DOHH2 (cell line): Measurements from ENCODE around the gene ARHGAP44.

Experiments
- H3F3A ChIP-seq: fragments of 200-600 bp; sonication (generic), shearing (Covaris generic); 2 replicates; pipeline ENCODE4 v1.6.0; 2016; ENCODE audit warnings: antibody characterized with exemption, mild to moderate bottlenecking; ENCODE audit not compliant: control insufficient read depth, insufficient read depth
- H3K27ac ChIP-seq: fragments of 200-600 bp; sonication (generic); 2 replicates; pipeline ENCODE4 v1.5.1; 2014; ENCODE audit warnings: low read depth, mild to moderate bottlenecking, low read length, moderate library complexity
- H3K27me3 ChIP-seq: fragments of 200-600 bp; sonication (generic); 2 replicates; pipeline ENCODE4 v1.6.1; 2014; ENCODE audit warnings: mild to moderate bottlenecking, low read length, mixed read lengths; ENCODE audit not compliant: control insufficient read depth
- H3K36me3 ChIP-seq: fragments of 200-600 bp; sonication (generic); 2 replicates; pipeline ENCODE4 v1.6.1; 2014; ENCODE audit warnings: mild to moderate bottlenecking, low read length, moderate library complexity, mixed read lengths; ENCODE audit not compliant: control insufficient read depth
- H3K4me1 ChIP-seq: fragments of 200-600 bp; sonication (generic); 2 replicates; pipeline ENCODE4 v1.6.1; 2014; ENCODE audit warnings: mild to moderate bottlenecking, low read length, mixed read lengths; ENCODE audit not compliant: control insufficient read depth
- H3K4me2 ChIP-seq: fragments of 200-600 bp; sonication (generic); 2 replicates; pipeline ENCODE4 v1.6.0; 2014; ENCODE audit warnings: mild to moderate bottlenecking, low read length, moderate library complexity
- H3K4me3 ChIP-seq: fragments of 200-600 bp; sonication (generic); 2 replicates; pipeline ENCODE4 v1.5.1; 2014; ENCODE audit warnings: mild to moderate bottlenecking, low read length, mixed read lengths
- H3K79me2 ChIP-seq: fragments of 200-600 bp; sonication (generic); 2 replicates; pipeline ENCODE4 v1.6.1; 2014; ENCODE audit warnings: mild to moderate bottlenecking, low read length, mixed read lengths; ENCODE audit not compliant: control insufficient read depth
- H3K9me2 ChIP-seq: fragments of 200-600 bp; sonication (generic); replicated peaks from 2 replicates; pipeline ENCODE4 v1.6.1; 2014; ENCODE audit warnings: mild to moderate bottlenecking, low read length, mixed read lengths; ENCODE audit not compliant: control insufficient read depth
- H3K9me3 ChIP-seq: fragments of 200-600 bp; sonication (generic); 2 replicates; pipeline ENCODE4 v1.6.1; 2014; ENCODE audit warnings: antibody characterized with exemption, low read length, mixed read lengths; ENCODE audit not compliant: control insufficient read depth, insufficient read depth
- H4K20me1 ChIP-seq: fragments of 200-600 bp; sonication (generic); 2 replicates; pipeline ENCODE4 v1.6.0; 2014; ENCODE audit warnings: low read depth, mild to moderate bottlenecking, antibody characterized with exemption, low read length, moderate library complexity; ENCODE audit not compliant: control insufficient read depth, insufficient read depth
- CTCF ChIP-seq: fragments of 200-600 bp; sonication (generic); IDR thresholded peaks from one replicate; pipeline ENCODE4 v1.5.1; 2014; ENCODE audit warnings: antibody characterized with exemption, mild to moderate bottlenecking, low read depth, low read length; ENCODE audit not compliant: poor library complexity, severe bottlenecking
- EZH2phosphoT487 ChIP-seq: fragments of 200-600 bp; sonication (generic); IDR thresholded peaks from 2 replicates; pipeline ENCODE4 v1.6.1; 2017; ENCODE audit warnings: borderline replicate concordance, mild to moderate bottlenecking, antibody characterized with exemption, low read length, moderate library complexity, mixed read lengths

ARHGAP44 gene

GRCh38 chr17:12996357-12996756, 207.1 kb downstream of the ARHGAP44 start:
- Histone ChIP-seq H3K27ac (no peak overlapping the region), H3K79me2 (no peaks in the 10 kb centered on the region), H3K36me3 (peaks cover 95% of the 10 kb centered on the region), H3K9me2 (no peaks in the 10 kb centered on the region), H3K27me3 (no peaks in the 10 kb centered on the region), H3K4me2 (no peak overlapping the region), H3K9me3 (no peaks in the 10 kb centered on the region), H3K4me3 (no peak overlapping the region), H3F3A (no peaks in the 10 kb centered on the region), H4K20me1 (no peaks in the 10 kb centered on the region), H3K4me1 (no peaks in the 10 kb centered on the region)
- TF ChIP-seq EZH2phosphoT487 (no peak), CTCF (no peak)

- no peaks in the 10 kb centered on the region for H3K4me1 ChIP-seq
- no peak overlapping the region for H3K4me2 ChIP-seq
- H3K36me3 ChIP-seq = peaks cover 94% of the 10 kb centered on the region
- no peaks in the 10 kb centered on the region for H3K9me2 ChIP-seq
- H3K79me2 ChIP-seq = 0 out of 2 replicates have a peak, but pooled peaks cover 1% of the 10 kb centered on the region
- no peak overlapping the region for H3K27ac ChIP-seq
- H3K27me3 ChIP-seq = no peaks in the 10 kb centered on the region
- no peak overlapping the region for H3K4me3 ChIP-seq
- H3F3A ChIP-seq = no peaks in the 10 kb centered on the region
- no peaks in the 10 kb centered on the region for H3K9me3 ChIP-seq
- no peaks in the 10 kb centered on the region for H4K20me1 ChIP-seq
- TF ChIP-seq CTCF (no peak), EZH2phosphoT487 (no peak)
Observed at GRCh38 chr17:12996941-12997340, 207.6 kb downstream of the ARHGAP44 start.

- no peak for TF ChIP-seq EZH2phosphoT487
- no peak for TF ChIP-seq CTCF
- no peaks in the 10 kb centered on the region for H3K9me3 ChIP-seq
- no peak overlapping the region for H3K4me3 ChIP-seq
- H4K20me1 ChIP-seq = no peaks in the 10 kb centered on the region; the same call in 1 of the 2 replicates
- H3K79me2 ChIP-seq = peaks cover 11% of the 10 kb centered on the region; the same call in 1 of the 2 replicates
- H3K27ac ChIP-seq = no peak overlapping the region
- no peak overlapping the region for H3K4me2 ChIP-seq
- H3K27me3 ChIP-seq = no peaks in the 10 kb centered on the region
- H3F3A ChIP-seq = no peaks in the 10 kb centered on the region
- H3K36me3 ChIP-seq = peaks cover 94% of the 10 kb centered on the region
- H3K9me2 ChIP-seq = no peaks in the 10 kb centered on the region
- no peaks in the 10 kb centered on the region for H3K4me1 ChIP-seq
Observed at GRCh38 chr17:12998461-12998860, 209.2 kb downstream of the ARHGAP44 start.
